Transverse colon (tissue), 4 donors: ENCODE results near the gene IGF2BP2. TPM values are rescaled to one million over a fixed set of nuclear protein-coding genes. Genes with fewer than 3 reads are reported as not detected.

ENCODE experiments used
- DNase-seq: peaks from one replicate; pipeline ENCODE4 v3.0.0-alpha.2; 2019
- H3K27ac ChIP-seq, 4 donors: fragments of 200-600 bp; sonication (generic); 2 replicates each; pipeline ENCODE4 v1.5.1; 2016 to 2018; ENCODE audit warnings: inconsistent platforms in 4 of 4
- H3K27me3 ChIP-seq: fragments of 200-600 bp; sonication (generic); 2 replicates; pipeline ENCODE4 v1.5.1; 2017; ENCODE audit warnings: inconsistent platforms
- H3K36me3 ChIP-seq, 4 donors: fragments of 200-600 bp; sonication (generic); 2 replicates each; pipeline ENCODE4 v1.5.1; 2017 to 2019; ENCODE audit warnings: inconsistent platforms in 4 of 4
- H3K4me1 ChIP-seq, 4 donors: fragments of 200-600 bp; sonication (generic); 2 replicates each; pipeline ENCODE4 v1.5.1; 2017 to 2020; ENCODE audit warnings: inconsistent platforms in 4 of 4
- H3K4me3 ChIP-seq, 4 donors: fragments of 200-600 bp; sonication (generic); 1 replicate in 1 of 4; 2 replicates in 3 of 4; pipeline versions ENCODE4 v1.5.1 to v1.6.1; 2017 to 2019; ENCODE audit warnings: inconsistent platforms in 4 of 4
- H3K9me3 ChIP-seq, 2 donors: fragments of 200-600 bp; sonication (generic); 2 replicates each; pipeline ENCODE4 v1.5.1; 2017 to 2019; ENCODE audit warnings: inconsistent platforms in 2 of 2
- CTCF ChIP-seq, 5 experiments: fragments of 200-600 bp in 3 of 5; fragments of 450-650 bp in 2 of 5; sonication (generic) in 3 of 5; IDR thresholded peaks; 1 replicate in 2 of 5; 2 replicates in 3 of 5; pipeline ENCODE4 v1.5.1; 2016 to 2017; ENCODE audit warnings: antibody characterized with exemption in 5 of 5, inconsistent platforms in 3 of 5, mild to moderate bottlenecking in 2 of 5, moderate library complexity in 1 of 5
- EP300 ChIP-seq: sonication (generic); formaldehyde crosslinking; IDR thresholded peaks from one replicate; pipeline ENCODE4 v1.6.1; 2017; ENCODE audit warnings: antibody characterized with exemption, low read depth
- POLR2A ChIP-seq: fragments of 450-650 bp; IDR thresholded peaks from one replicate; pipeline ENCODE4 v1.6.1; 2016; ENCODE audit warnings: antibody characterized with exemption, mild to moderate bottlenecking, moderate library complexity
- POLR2AphosphoS5 ChIP-seq, 3 donors: sonication (generic); formaldehyde crosslinking; IDR thresholded peaks; one replicate each; pipeline ENCODE4 v1.6.1; 2016; ENCODE audit warnings: antibody characterized with exemption in 3 of 3
- WGBS, 2 donors: methylation state at CpG; one replicate each; pipeline ENCODE4 v1.1.5; 2018; ENCODE audit warnings: low coverage in 1 of 2; 5-methylcytosine and 5-hydroxymethylcytosine counted together
- in situ Hi-C, 4 donors: fragments of 200-750 bp; cut with MboI; loops; one replicate each; pipeline versions ENCODE4 v1.15.0 to v1.15.1; 2017; ENCODE audit warnings: low sequenced_read_pairs in 3 of 4, low pct_ligation_motif_present in 1 of 4, low pct_unique_long_range_greater_than_20kb in 1 of 4
- intact Hi-C: fragments of 100-400 bp; cut with DNase I; formaldehyde crosslinking; loops from one replicate; pipeline ENCODE4 v1.15.1; 2023; ENCODE audit warnings: low total_unique reads
- total RNA-seq, 4 donors: library from RNA; depleted of rRNA; stranded (reverse); fragments of >200 nt; gene quantifications; one replicate each; pipeline ENCODE4 v1.1.0, GENCODE V29; 2016

IGF2BP2 gene
- total RNA-seq, 4 donors from 2014 or later: 51.3 to 179 (median 82.9) TPM

GRCh38 chr3:185729337-185730055, 95.3 kb downstream of the IGF2BP2 start:
- Histone ChIP-seq H3K4me3 (no peak overlapping the region), H3K9me3 (no peaks in the 10 kb centered on the region), H3K4me1 (peaks cover 0 to 9% (median 6%) of the 10 kb centered on the region in 4 donors), H3K36me3 (no peaks in the 10 kb centered on the region), H3K27me3 (no peaks in the 10 kb centered on the region), H3K27ac (no peak overlapping the region)
- in situ Hi-C loops (no loop called here), intact Hi-C loops (no loop called here)
- whole genome bisulfite sequencing, 2 donors: 66 to 81% methylated on average over 7 of the region's 7 CpGs
- DNase-seq: no peak
- TF ChIP-seq CTCF (IDR thresholded peaks at IDR 0.05): no peak
- no peak for TF ChIP-seq POLR2AphosphoS5 (IDR thresholded peaks at IDR 0.05)
- TF ChIP-seq POLR2A: no peak
- no peak for TF ChIP-seq EP300

- Histone ChIP-seq H3K9me3 (no peaks in the 10 kb centered on the region), H3K36me3 (no peaks in the 10 kb centered on the region), H3K4me1 (peaks cover 0 to 9% (median 4%) of the 10 kb centered on the region in 4 donors), H3K27me3 (no peaks in the 10 kb centered on the region), H3K27ac (no peak overlapping the region), H3K4me3 (no peak overlapping the region)
- no peak for TF ChIP-seq POLR2A
- TF ChIP-seq CTCF (IDR thresholded peaks at IDR 0.05): no peak
- TF ChIP-seq EP300: no peak
- TF ChIP-seq POLR2AphosphoS5 (IDR thresholded peaks at IDR 0.05): no peak
- in situ Hi-C loops: no loop called here
- WGBS, 2 donors: 88 to 97% methylated on average over 4 to 10 of the region's 10 CpGs
- DNase-seq: no peak
- intact Hi-C loops: no loop called here
Observed at GRCh38 chr3:185728630-185729336, 96.1 kb downstream of the IGF2BP2 start.

GRCh38 chr3:185727873-185728272, 97.0 kb downstream of the IGF2BP2 start:
- no peaks in the 10 kb centered on the region for H3K27me3 ChIP-seq
- 88 to 91% methylated on average over 9 of the region's 9 CpGs for WGBS, 2 donors
- no peak overlapping the region for H3K27ac ChIP-seq
- H3K4me1 ChIP-seq: no peaks in the 10 kb centered on the region
- in situ Hi-C loops (no loop called here), intact Hi-C loops (no loop called here)
- no peak for TF ChIP-seq POLR2AphosphoS5 (IDR thresholded peaks at IDR 0.05)
- TF ChIP-seq EP300: no peak
- no peak for TF ChIP-seq POLR2A
- no peak for TF ChIP-seq CTCF (IDR thresholded peaks at IDR 0.05)
- no peaks in the 10 kb centered on the region for H3K36me3 ChIP-seq
- H3K9me3 ChIP-seq: no peaks in the 10 kb centered on the region
- DNase-seq: no peak
- no peak overlapping the region for H3K4me3 ChIP-seq

GRCh38 chr3:185726254-185726967, 98.4 kb downstream of the IGF2BP2 start:
- WGBS, 2 donors: 75 to 81% methylated on average over 2 to 6 of the region's 6 CpGs
- TF ChIP-seq EP300 (no peak), POLR2A (no peak), CTCF (IDR thresholded peaks at IDR 0.05) (no peak), POLR2AphosphoS5 (IDR thresholded peaks at IDR 0.05) (no peak)
- Histone ChIP-seq H3K4me1 (no peaks in the 10 kb centered on the region), H3K4me3 (no peak overlapping the region), H3K27me3 (no peaks in the 10 kb centered on the region), H3K27ac (no peak overlapping the region), H3K9me3 (no peaks in the 10 kb centered on the region), H3K36me3 (no peaks in the 10 kb centered on the region)
- intact Hi-C loops (no loop called here), in situ Hi-C loops (no loop called here)
- DNase-seq: no peak
